ENCODE results near the gene ENTHD1.
"Not testable (repeated sequence)": the region's sequence is repeated elsewhere in the genome, so short reads cannot be mapped to it uniquely, and the experiment has no call there.

Gene ENTHD1

GRCh38 chr22:39900306-39901227 lies 7.0 kb upstream of the ENTHD1 start, which contains the start of gene GRAP2:
Gene GRAP2 (plus strand): TSS chr22:39901084. CDS start chr22:39947107, 46,023 bp downstream.
- no peak for DNase-seq (ENCODE audit: extremely low read depth in 1 of 2, low read depth in 1 of 2)

- DNase-seq (ENCODE audit: extremely low read depth in 1 of 2, low read depth in 1 of 2) = no peak
Measured at GRCh38 chr22:39898997-39899396, 5.4 kb upstream of the ENTHD1 start.

DNA sequence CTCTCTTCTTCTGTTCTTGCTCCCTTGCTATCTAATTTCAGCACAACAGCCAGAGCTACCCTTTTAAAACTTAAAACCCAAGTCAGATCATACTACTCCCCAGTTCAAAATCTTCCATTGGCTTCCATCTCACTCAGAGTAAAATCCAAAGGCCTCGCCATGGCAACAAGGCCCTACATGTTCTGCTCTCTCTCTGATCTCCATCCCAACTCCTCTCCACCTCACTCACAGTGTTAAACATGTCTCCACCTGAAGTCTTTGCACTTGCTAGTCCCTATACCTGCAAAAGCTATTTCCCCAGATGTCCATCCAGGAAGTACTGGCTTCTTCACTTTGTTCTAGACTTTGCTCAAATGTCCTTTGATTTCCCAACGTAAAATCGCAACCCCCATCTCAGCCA lies 4.3 kb upstream of the ENTHD1 start:
- DNase-seq (ENCODE audit: extremely low read depth in 1 of 2, low read depth in 1 of 2) = no peak

GRCh38 chr22:39896313-39896996 lies 2.9 kb upstream of the ENTHD1 start:
- no peak for DNase-seq (ENCODE audit: extremely low read depth in 1 of 2, low read depth in 1 of 2)

- DNase-seq (ENCODE audit: extremely low read depth in 1 of 2, low read depth in 1 of 2) = no peak
Measured at GRCh38 chr22:39895682-39896081, 2.1 kb upstream of the ENTHD1 start.

GRCh38 chr22:39894554-39895092 lies 1.1 kb upstream of the ENTHD1 start:
- no peak for DNase-seq (ENCODE audit: extremely low read depth in 1 of 2, low read depth in 1 of 2)

DNA sequence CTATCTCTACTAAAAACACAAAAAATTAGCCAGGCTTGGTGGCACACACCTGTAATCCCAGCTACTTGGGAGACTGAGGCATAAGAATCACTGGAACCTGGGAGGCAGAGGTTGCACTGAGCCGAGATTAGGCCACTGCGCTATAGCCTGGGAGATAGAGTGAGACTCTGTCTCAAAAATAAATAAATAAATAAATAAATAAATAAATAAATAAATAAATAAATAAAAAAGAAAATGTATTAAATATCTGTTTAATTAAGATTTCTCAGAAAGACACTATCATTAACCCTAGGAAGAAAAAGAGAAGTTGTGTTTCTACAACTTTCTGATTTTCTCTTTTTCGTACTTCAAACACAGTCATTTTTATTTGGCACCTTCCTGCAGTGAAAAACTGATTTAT lies 3.6 kb downstream of the ENTHD1 start:
- not testable (repeated sequence) for DNase-seq (ENCODE audit: extremely low read depth in 1 of 2, low read depth in 1 of 2)

DNA sequence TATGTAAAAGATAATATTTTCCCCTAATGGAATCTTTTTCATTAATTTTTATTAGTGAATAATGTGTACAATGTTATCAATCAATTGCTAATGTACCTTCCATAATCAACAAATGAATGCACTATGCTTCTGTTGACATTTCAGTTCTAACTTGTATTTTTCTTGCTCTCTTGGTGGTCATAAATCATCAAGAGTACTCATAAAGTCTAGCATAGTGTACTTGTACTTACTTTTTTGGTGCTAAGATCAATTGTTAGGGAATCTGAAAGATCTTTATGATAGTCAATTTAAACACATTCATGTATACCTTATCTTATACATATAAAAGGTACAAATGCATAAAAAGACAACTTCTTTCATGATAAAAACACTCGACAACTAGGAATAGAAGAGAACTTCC lies 10.5 kb downstream of the ENTHD1 start:
- no peak for DNase-seq (ENCODE audit: extremely low read depth in 1 of 2, low read depth in 1 of 2)

DNA sequence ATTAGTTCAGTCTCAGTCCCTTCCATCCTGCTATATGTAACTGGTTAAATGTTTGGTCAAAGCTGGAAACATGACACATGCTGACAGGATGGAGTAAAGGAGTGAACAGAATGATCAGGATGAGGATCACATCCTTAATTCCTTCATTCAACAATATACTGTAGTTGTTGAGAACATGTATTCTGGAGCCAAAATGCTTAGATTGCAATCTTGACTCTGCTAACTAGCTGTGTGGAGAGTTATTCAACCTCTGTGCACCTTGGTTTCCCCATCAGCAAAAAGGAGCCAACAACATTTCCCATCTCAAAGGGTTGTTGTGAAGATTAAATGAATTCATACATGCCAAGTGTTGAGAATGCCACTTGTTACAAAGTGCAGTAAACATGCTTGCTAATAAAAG lies 12.8 kb downstream of the ENTHD1 start:
- no peak for DNase-seq (ENCODE audit: extremely low read depth in 1 of 2, low read depth in 1 of 2)

GRCh38 chr22:39877079-39877845 lies 16.3 kb downstream of the ENTHD1 start:
- DNase-seq (ENCODE audit: extremely low read depth in 1 of 2, low read depth in 1 of 2) = no peak

- DNase-seq (ENCODE audit: extremely low read depth in 1 of 2, low read depth in 1 of 2) = not testable (repeated sequence)
Measured at GRCh38 chr22:39875176-39875885, 18.2 kb downstream of the ENTHD1 start.

DNA sequence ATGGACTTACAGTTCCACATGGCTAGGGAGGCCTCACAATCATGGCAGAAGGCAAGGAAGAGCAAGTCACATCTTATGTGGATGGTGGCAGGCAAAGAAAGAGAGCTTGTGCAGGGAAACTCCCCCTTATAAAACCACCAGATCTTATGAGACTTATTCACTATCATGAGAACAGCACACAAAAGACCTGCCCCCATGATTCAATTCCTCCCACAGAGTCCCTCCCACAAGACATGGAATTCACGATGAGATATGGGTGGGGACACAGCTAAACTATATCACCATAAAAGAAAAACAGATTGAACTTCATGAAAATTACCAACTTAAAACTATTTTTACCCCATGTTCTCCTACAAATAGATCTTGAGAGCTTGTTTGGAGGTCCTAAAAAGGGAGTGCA lies 19.6 kb downstream of the ENTHD1 start:
- no peak for DNase-seq (ENCODE audit: extremely low read depth in 1 of 2, low read depth in 1 of 2)

DNA sequence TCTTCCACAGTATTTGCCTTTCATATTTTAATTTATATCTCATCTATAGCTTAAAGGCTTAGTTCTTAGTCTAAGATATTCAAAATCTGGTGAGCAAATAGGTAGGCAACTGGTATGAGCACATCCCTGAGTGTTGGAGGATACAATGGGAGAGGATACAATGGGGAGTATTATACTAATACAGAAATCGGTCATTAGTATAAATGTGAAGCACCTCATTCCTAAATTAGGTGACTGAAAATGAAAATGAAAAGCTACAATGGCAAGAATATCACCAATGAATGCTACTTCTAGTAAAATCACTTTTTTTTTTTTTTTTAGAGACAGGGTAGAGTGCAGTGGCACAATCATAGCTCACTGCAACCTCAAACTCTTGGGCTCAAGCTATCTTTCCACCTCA lies 21.0 kb downstream of the ENTHD1 start:
- DNase-seq (ENCODE audit: extremely low read depth in 1 of 2, low read depth in 1 of 2) = no peak

DNA sequence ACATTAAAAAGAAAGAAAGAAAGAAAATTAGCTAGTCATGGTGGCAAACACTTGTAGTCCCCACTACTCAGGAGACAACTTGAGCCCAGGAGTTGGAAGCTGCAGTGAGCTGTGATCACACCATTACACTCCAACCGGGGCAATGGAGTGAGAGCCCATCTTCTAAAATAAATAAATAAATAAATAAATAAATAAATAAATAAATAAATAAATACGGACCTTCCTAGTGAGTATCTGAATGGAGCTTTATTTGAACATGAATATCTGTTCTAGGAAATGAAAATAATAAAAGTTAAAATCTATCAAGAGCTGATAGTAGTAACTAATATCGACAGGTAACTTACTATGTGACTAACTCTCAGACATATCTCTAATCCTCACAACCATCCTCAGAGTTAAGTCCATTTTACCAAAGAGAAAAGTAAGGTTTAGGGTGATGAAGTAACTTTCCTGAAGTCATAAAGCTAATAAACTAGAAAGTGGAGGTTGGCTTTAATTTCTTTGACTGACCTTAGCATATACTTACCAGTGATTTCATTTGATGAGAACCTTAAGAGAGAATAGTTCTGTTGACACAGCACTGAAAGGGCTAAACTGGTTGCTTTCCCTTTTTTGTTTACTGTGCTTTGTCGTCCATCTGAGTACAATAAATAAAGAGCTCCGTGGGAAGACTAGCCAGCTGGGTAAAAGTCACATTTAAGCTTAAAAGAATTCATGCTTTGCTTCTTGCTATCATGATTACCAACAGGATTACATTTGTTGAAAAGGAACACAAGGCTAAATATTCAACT lies 22.4 kb downstream of the ENTHD1 start:
- no peak for DNase-seq (ENCODE audit: extremely low read depth in 1 of 2, low read depth in 1 of 2)

DNA sequence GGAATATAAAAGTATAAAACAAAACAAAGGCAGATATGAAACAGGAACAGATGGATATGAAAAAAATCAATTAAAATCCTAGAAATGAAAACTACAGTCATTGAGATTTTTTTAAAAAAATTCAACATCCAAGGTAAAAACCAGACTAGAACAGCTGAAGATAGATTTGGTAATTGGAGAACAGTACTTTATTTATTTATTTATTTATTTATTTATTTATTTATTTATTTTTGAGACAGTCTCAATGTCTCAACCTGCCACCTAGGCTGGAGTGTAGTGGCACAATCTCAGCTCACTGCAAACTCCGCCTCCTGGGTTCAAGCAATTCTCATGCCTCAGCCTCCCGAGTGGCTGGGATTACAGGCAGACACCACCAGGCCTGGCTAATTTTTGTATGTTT lies 23.8 kb downstream of the ENTHD1 start:
- DNase-seq (ENCODE audit: extremely low read depth in 1 of 2, low read depth in 1 of 2) = not testable (repeated sequence)

- DNase-seq (ENCODE audit: extremely low read depth in 1 of 2, low read depth in 1 of 2) = no peak
Measured at GRCh38 chr22:39868741-39869140, 24.8 kb downstream of the ENTHD1 start.

DNA sequence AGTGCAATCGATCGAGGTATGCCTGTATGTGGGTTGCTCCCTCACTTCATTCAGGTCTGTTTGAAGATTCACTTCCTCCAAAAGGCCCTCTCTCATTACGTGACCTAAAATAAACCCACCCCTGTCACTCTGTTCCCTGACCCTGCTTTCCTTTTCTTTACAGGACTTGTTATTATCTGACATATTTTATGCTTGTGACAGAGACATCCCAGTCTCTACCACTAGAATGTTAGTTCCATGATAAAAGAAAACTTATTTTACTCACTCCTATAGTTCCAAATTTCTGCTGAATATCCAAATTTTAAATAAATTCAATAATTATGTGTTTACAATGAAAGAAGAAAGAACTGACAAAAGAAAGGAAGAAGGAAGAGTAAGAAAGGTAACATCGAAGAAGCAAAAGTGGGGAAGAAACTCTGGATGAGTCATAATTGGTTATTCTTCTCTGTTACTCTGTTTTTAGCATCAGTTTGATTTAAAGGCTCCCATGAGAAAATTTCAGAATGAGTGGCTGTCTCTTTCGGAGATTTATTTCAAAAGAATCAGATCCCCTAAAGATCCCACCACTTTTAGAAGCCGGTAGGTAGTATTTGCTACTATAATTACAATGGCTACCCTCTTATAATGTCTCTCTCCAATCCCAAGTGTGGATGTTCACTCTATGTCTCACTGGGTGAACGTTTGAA lies 33.5 kb downstream of the ENTHD1 start:
- no peak for DNase-seq (ENCODE audit: extremely low read depth in 1 of 2, low read depth in 1 of 2)

DNA sequence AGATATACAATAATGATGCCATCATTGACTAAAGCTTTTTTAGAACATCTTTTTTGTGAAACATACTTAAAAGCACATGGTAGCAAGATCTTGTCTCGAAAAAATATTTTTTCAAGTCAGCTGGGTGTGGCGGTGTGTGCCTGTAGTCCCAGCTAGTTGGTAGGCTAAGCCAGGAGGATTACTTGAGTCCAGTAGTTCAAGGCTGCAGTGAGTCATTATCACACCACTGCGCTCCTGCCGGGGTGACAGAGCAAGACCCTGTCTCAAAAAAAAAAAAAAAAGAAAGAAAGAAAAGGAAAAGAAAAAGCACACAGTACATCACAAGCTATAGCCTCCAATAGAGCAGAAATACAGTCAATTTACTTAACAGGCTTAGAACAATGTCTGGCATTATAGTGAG lies 37.0 kb downstream of the ENTHD1 start:
- DNase-seq (ENCODE audit: extremely low read depth in 1 of 2, low read depth in 1 of 2) = no peak

GRCh38 chr22:39852799-39853198 lies 40.8 kb downstream of the ENTHD1 start:
- no peak for DNase-seq (ENCODE audit: extremely low read depth in 1 of 2, low read depth in 1 of 2)
